Lower leg skin (tissue), 3 donors: Measurements from ENCODE around the gene MTA3.

ENCODE experiments used
- CTCF ChIP-seq, 3 donors: fragments of 450-650 bp; IDR thresholded peaks; one replicate each; pipeline ENCODE4 v1.5.1; 2016; ENCODE audit warnings: antibody characterized with exemption in 3 of 3, mild to moderate bottlenecking in 3 of 3, moderate library complexity in 2 of 3
- POLR2A ChIP-seq, 2 donors: fragments of 450-650 bp; IDR thresholded peaks; one replicate each; pipeline ENCODE4 v1.6.1; 2016 to 2017; ENCODE audit warnings: antibody characterized with exemption in 2 of 2, mild to moderate bottlenecking in 1 of 2, moderate library complexity in 1 of 2

- TF ChIP-seq POLR2A (IDR thresholded peaks at IDR 0.05) (no peak), CTCF (IDR thresholded peaks at IDR 0.05) (no peak)
Observed at GRCh38 chr2:42756150-42756775, 187.8 kb downstream of the MTA3 start.
